Smooth muscle cell of the brain vasculature (primary cell): ENCODE results near the gene C16orf74.
A peak's percentile ranks its signal among the peaks of the same experiment; 100 is the strongest.

Source experiments
- DNase-seq: peaks from one replicate; pipeline ENCODE4 v3.0.0-alpha.2; 2012; ENCODE audit warnings: low read depth, low spot score

Gene C16orf74

GRCh38 chr16:85750827-85751697, at the start of gene C16orf74:
C16orf74 (minus strand) TSS chr16:85751096; CDS start chr16:85735217, 15,879 bp downstream.
- DNase-seq: no peak

DNA sequence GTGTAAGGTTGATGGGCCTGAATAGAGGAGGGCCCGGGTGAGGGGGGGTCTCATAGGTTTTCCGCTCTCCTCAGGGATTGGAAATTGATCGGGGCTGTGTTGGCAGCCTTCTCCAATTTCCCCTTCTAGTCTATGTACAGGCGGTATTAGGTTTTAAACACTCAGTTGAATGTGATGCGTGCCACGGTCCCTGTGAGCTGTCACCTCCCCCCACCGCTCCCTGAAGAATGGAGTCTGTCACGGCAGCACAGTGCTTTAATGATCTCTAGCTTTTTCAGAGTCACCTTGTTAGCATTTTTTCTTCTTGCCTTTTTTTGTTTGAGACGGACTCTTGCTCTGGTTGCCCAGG, 49.4 kb upstream of the C16orf74 start:
- no peak for DNase-seq

GRCh38 chr16:85799497-85800320, 48.8 kb upstream of the C16orf74 start, which contains the start of the genes COX4I1 and EMC8:
COX4I1 (plus strand) TSS chr16:85799695; CDS start chr16:85801206, 1,511 bp downstream.
EMC8 (minus strand) TSS chr16:85799544; CDS start chr16:85799295, 249 bp downstream.
- peak; percentile 77 for DNase-seq

DNA sequence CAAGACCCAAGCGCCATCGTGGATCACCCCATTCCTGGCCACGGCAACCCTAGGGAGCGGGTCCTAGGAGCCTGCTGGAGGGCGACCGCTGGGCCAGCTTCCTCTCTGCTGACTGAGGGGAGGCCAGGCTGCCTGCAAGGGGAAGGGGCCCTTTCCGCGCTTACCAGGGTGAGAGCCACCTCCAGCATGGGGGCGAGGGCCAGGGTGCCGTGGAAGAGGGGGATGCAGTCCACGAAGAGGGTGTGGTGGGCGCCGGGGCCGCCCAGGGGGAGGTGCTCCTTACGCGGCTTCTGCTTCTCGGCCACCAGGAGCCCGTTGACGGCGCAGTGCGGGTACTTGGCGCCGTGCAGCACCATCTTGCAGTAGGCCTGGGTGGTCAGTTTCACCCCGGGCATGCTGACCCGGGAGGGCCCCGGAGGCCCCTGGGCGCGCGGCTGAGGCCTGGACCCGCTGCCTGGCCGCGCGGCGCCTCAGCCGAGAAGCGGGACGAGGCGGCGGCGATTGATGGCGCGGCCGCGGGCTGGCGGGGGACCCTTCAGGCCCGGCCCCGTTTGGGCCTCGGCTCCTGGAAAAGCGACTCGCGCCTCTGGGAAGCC, 48.1 kb upstream of the C16orf74 start:
- DNase-seq: no peak

DNA sequence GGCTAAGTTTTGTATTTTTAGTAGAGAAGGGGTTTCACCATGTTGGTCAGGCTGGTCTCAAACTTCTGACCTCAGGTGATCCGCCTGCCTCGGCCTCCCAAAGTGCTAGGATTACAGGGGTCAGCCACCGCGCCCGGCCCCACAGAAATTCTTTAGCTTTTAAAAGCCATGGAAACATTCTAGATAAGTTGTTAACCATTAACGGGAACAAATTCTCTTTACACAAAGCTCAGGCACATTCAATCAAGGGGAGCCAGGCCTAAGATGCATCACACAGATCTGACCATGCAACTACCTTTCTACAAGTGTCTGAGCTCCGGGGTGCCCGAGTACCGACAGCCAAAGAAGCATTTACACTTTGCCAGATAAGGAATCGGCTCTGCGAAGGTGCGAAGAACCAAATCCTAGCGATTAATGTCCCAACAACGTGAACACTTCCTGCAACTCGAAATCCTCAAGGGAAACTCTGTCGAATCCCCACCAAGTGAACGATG, 47.4 kb upstream of the C16orf74 start:
- DNase-seq: no peak

GRCh38 chr16:85796599-85796998, 45.7 kb upstream of the C16orf74 start:
- no peak for DNase-seq

GRCh38 chr16:85796152-85796551, 45.3 kb upstream of the C16orf74 start:
- no peak for DNase-seq

GRCh38 chr16:85794696-85795095, 43.8 kb upstream of the C16orf74 start:
- DNase-seq: no peak

- DNase-seq: no peak
Observed at GRCh38 chr16:85793662-85794298, 42.9 kb upstream of the C16orf74 start.

GRCh38 chr16:85789773-85790172, 38.9 kb upstream of the C16orf74 start:
- DNase-seq: no peak

- no peak for DNase-seq
Observed at GRCh38 chr16:85788819-85789218, 37.9 kb upstream of the C16orf74 start.

- DNase-seq: no peak
Observed at GRCh38 chr16:85785927-85786326, 35.0 kb upstream of the C16orf74 start.

DNA sequence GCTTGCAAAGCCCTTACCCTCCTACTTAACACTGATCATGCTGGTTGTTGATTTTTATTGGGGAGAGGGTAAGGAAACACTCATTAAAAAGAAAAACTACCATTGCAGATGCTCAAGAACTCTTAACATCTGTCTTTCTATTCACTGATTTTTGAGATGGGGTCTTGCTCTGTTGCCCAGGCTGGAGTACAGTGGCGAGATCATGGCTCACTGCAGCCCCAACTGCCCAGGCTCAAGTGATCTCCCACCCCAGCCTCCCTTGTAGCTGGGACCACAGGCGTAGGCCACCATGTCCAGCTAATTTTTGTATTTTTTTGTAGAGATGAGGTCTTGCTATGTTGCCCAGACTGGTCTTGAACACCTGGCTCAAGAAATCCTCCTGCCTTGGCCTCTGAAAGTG, 33.9 kb upstream of the C16orf74 start:
- DNase-seq: no peak

DNA sequence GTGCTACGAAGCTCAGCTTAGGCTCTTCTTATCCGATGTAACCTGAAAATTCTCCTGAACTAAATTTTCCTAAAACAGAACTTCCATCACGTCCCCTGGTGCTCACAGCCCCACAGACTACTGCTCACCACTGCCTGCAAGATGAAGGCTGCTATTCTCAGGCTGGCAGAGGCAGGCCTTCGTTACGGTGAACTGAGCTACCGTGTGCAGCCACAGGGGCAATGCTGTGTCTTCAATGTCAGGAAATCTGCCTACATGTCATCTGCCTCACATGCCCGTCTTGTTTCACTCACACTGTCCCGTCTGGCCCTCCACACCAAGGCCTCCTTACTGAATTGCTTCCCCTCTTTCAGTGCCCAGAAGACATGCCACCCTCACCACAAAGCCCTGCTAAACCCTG, 32.5 kb upstream of the C16orf74 start:
- no peak for DNase-seq

- DNase-seq: no peak
Observed at GRCh38 chr16:85782451-85782850, 31.6 kb upstream of the C16orf74 start.

DNA sequence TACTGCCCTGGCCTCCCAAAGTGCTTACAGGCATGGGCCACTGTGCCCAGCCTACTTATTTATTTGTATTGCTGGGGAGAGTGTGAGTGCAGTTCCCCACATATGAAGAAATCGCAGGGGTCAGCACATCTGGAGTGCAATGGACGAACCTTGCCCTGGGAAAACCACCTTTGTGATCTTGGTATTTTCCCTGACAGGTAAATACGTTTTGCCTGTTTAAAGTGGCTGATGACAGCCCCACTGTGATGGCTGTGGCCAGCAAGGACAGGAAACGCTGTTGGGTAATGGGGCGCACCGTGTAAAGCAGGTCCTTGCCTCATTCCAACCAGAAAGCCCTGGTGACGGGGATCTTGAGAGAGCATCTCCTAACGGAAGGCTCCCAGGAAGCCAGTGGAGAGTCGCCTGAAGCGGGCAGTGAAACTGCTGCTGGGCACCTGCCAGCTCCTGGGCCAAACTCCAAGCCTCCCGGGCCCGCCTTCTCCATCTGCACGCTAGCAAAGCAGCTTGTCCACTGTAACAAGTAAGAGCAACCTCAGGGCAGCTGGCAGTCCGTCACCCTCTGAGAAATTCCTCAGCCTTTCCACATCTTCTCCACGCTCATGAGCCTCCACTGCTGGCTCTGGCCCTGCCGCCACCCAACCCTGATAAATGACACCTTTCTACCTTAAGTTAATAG, 30.9 kb upstream of the C16orf74 start:
- DNase-seq: no peak

DNA sequence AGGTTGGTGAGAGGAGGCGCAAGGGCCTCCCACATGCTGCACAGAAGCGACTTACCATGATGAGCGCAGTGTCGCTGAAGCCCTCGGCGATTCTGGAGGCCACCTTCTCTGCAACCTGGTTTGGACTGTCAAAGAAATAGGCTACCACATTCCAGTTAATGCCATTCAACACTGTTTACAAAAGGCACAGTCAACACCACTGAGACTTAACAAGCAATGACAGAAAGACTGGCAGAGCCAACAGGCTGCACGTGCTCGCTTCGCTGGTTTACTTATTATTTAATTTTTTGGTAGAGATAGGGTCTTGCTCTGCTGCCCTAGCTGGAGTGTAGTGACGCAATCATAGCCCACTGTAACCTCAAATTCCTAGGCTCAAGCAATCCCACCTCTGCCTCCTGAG, 30.3 kb upstream of the C16orf74 start:
- no peak for DNase-seq

GRCh38 chr16:85780281-85780680, 29.4 kb upstream of the C16orf74 start:
- no peak for DNase-seq

GRCh38 chr16:85778873-85779272, 28.0 kb upstream of the C16orf74 start:
- DNase-seq: no peak

GRCh38 chr16:85777583-85778310, 26.9 kb upstream of the C16orf74 start:
- DNase-seq: no peak
